ENCODE results near the gene NFASC.

DNA sequence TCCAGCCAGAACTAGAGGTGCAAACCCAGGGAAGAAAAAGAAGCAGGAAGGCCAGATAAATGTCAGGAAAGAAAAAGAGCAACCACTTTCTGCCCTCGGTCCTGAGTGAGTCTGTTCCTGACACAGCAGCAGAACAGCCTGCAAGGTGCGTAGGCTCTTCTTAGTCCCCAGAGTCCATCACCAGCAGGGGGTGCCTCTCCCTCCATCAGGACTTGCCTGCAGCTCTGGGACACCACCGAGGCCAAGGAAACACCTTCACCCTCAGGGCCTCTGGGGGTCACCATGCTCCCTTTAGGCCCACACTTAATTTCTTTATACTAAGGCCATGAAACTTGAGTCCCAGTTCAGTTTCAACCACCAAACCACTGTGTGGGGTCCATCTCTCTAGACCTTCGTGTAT lies 43.7 kb upstream of the NFASC start:
- TF ChIP-seq, protein P1, sequence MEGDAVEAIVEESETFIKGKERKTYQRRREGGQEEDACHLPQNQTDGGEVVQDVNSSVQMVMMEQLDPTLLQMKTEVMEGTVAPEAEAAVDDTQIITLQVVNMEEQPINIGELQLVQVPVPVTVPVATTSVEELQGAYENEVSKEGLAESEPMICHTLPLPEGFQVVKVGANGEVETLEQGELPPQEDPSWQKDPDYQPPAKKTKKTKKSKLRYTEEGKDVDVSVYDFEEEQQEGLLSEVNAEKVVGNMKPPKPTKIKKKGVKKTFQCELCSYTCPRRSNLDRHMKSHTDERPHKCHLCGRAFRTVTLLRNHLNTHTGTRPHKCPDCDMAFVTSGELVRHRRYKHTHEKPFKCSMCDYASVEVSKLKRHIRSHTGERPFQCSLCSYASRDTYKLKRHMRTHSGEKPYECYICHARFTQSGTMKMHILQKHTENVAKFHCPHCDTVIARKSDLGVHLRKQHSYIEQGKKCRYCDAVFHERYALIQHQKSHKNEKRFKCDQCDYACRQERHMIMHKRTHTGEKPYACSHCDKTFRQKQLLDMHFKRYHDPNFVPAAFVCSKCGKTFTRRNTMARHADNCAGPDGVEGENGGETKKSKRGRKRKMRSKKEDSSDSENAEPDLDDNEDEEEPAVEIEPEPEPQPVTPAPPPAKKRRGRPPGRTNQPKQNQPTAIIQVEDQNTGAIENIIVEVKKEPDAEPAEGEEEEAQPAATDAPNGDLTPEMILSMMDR (IDR thresholded peaks at IDR 0.05), result peak in 1 of 6 experiments; percentile 49
- no peak for TF ChIP-seq POLR2A (IDR thresholded peaks at IDR 0.05)
